ENCODE measurements around the gene THUMPD1.

THUMPD1 gene

DNA sequence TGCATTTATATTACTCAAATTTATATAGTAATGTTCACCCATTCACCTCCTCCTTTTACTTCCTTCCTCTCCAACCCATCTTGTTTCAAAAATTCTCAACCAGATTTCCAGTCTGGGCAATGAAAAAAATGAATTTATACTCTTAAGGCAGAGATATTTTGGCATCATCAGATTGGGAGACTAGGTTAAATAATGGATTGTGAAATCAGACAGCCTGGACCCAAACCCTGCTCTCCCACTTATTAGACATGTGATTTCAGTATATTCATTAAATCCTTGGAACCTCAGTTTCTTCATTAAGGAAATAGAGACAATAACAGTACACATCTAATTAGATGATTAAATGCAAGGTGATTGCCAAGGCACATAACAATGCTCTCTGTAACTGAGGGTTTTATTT lies 52.0 kb downstream of the THUMPD1 start:
- no peak for DNase-seq

DNA sequence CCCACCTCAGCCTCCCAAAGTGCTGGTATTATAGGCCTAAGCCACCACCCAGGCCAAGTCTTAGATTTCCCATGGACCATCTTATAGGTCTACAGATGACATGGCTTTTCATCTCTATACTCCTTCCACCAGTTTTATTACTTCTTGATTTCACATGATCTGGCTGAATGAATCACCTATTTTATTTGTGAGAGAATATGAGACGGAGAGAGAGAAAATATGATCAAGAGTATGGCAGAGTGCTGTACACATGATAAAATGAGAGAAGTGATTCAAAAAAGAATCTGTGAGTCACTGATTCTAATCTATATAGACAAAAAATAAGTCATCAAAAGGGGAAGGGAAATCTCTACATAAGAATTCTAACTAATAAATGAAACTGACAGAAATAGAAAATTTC lies 57.8 kb downstream of the THUMPD1 start:
- DNase-seq = no peak
